Measurements from ENCODE around the gene CDH6.

GRCh38 chr5:31333475-31333874 lies 140.0 kb downstream of the CDH6 start:
- TF ChIP-seq CTCF (IDR thresholded peaks at IDR 0.05) (no peak), EZH2 (IDR thresholded peaks at IDR 0.05; ENCODE audit: borderline replicate concordance, insufficient read depth, low read depth, low read length, poor library complexity, severe bottlenecking) (no peak)

Data from B cell (primary cell).